K562 (cell line): ENCODE measurements around the gene ZNF556. TPM values are rescaled to one million over a fixed set of nuclear protein-coding genes. Genes with fewer than 3 reads are reported as not detected.

Source experiments
- CBX1 ChIP-seq: sonication (generic); IDR thresholded peaks from 2 replicates; pipeline ENCODE4 v1.6.1; 2016; ENCODE audit warnings: antibody characterized with exemption, low read depth, mild to moderate bottlenecking
- CHD2 ChIP-seq: IDR thresholded peaks from 2 replicates; pipeline ENCODE4 v1.6.1; 2011; ENCODE audit warnings: low read depth, low read length
- GATAD2B ChIP-seq: fragments of 450-650 bp; IDR thresholded peaks from 2 replicates; pipeline ENCODE4 v1.6.1; 2017; ENCODE audit warnings: mild to moderate bottlenecking, borderline replicate concordance
- HDGF ChIP-seq: fragments of 450-650 bp; IDR thresholded peaks from 2 replicates; pipeline ENCODE4 v1.6.1; 2016
- JUN ChIP-seq, 2 experiments: sonication (generic) in 1 of 2; formaldehyde crosslinking in 1 of 2; IDR thresholded peaks; 2 replicates each; pipeline versions ENCODE4 v1.6.1 to v1.8.0; 2012 to 2022; ENCODE audit warnings: borderline replicate concordance in 2 of 2, mild to moderate bottlenecking in 2 of 2, improper control_type of control experiment in 1 of 2, low read depth in 1 of 2, low read length in 1 of 2, missing genetic modification reagents in 1 of 2
- PTRF ChIP-seq: fragments of 450-650 bp; IDR thresholded peaks from 2 replicates; pipeline ENCODE4 v1.6.1; 2016; ENCODE audit warnings: mild to moderate bottlenecking, missing genetic modification characterization, missing compliant biosample characterization
- RNF2 ChIP-seq: sonication (generic); IDR thresholded peaks from 2 replicates; pipeline ENCODE4 v1.6.1; 2016
- SREBF2 ChIP-seq: sonication (generic); formaldehyde crosslinking; IDR thresholded peaks from 2 replicates; pipeline ENCODE4 v1.4.0; 2020; ENCODE audit warnings: mild to moderate bottlenecking, missing genetic modification reagents
- ZBTB40 ChIP-seq, 2 experiments: fragments of 450-650 bp in 1 of 2; sonication (generic) in 1 of 2; formaldehyde crosslinking in 1 of 2; IDR thresholded peaks; 2 replicates each; pipeline versions ENCODE4 v1.7.1 to v1.9.0; 2016 to 2022; ENCODE audit warnings: inconsistent platforms in 1 of 2, mild to moderate bottlenecking in 1 of 2, missing genetic modification reagents in 1 of 2
- polyA plus RNA-seq, 8 experiments: library from polyadenylated mRNA; depleted of rRNA in 4 of 8; stranded (reverse) in 5 of 8; unstranded in 3 of 8; fragments of >200 nt; fragmentation: Nextera tagmentation in 2 of 8; fragmentation: Illumina TruSeq in 1 of 8; extraction: Ambion mirVana in 2 of 8; extraction: Trizol in 1 of 8; gene quantifications; 2 replicates each; pipeline versions ENCODE4 v1.2.1 to v1.2.3, GENCODE V29; 2011 to 2014; ENCODE audit warnings: inconsistent platforms in 1 of 8, missing spikeins in 1 of 8
- total RNA-seq, 7 experiments: library from RNA; depleted of rRNA in 6 of 7; stranded (reverse); fragments of >200 nt in 6 of 7; fragmentation: Illumina TruSeq in 2 of 7; extraction: Trizol in 2 of 7; gene quantifications; 2 replicates each; pipeline versions ENCODE4 v1.2.1 to v1.2.3, GENCODE V29; 2011 to 2021; ENCODE audit warnings: low replicate concordance in 1 of 7
- TF ChIP-seq, protein P1 (sequence below): IDR thresholded peaks from 2 replicates; pipeline ENCODE4 v1.6.1; 2011; ENCODE audit warnings: borderline replicate concordance, low read depth, mild to moderate bottlenecking, moderate library complexity, low read length; ENCODE audit not compliant: insufficient read depth, poor library complexity, severe bottlenecking
- TF ChIP-seq, protein P2 (sequence below), 2 experiments: IDR thresholded peaks in 1 of 2; conservative IDR thresholded peaks in 1 of 2; 2 replicates each; pipeline ENCODE4 v1.6.1; 2016; ENCODE audit warnings: low read depth in 2 of 2, mild to moderate bottlenecking in 1 of 2, missing compliant biosample characterization in 1 of 2, missing genetic modification characterization in 1 of 2, moderate library complexity in 1 of 2

The ZNF556 gene
- total and polyA plus RNA-seq, 9 of the 15 experiments (the other 6 are each of a cell fraction or from before 2014, with no cell fraction given): 0.01 to 0.36 (median 0.10) TPM; not detected in 1

GRCh38 chr19:2922987-2923386 is 55.9 kb downstream of the ZNF556 start (continued):
- TF ChIP-seq HDGF (no peak), ZBTB40 (IDR thresholded peaks at IDR 0.05) (no peak), ZBTB40 (CRISPR knock-in tag; IDR thresholded peaks at IDR 0.05) (no peak), PTRF (tag) (no peak), RNF2 (no peak), CHD2 (no peak), SREBF2 (no peak), JUN (IDR thresholded peaks at IDR 0.05; ENCODE audit: borderline replicate concordance, low read depth, low read length) (no peak), JUN (CRISPR knock-in tag; IDR thresholded peaks at IDR 0.05; ENCODE audit: borderline replicate concordance) (no peak), GATAD2B (no peak), CBX1 (no peak)
- TF ChIP-seq, protein P1, sequence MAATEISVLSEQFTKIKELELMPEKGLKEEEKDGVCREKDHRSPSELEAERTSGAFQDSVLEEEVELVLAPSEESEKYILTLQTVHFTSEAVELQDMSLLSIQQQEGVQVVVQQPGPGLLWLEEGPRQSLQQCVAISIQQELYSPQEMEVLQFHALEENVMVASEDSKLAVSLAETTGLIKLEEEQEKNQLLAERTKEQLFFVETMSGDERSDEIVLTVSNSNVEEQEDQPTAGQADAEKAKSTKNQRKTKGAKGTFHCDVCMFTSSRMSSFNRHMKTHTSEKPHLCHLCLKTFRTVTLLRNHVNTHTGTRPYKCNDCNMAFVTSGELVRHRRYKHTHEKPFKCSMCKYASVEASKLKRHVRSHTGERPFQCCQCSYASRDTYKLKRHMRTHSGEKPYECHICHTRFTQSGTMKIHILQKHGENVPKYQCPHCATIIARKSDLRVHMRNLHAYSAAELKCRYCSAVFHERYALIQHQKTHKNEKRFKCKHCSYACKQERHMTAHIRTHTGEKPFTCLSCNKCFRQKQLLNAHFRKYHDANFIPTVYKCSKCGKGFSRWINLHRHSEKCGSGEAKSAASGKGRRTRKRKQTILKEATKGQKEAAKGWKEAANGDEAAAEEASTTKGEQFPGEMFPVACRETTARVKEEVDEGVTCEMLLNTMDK: peak; percentile 30
- TF ChIP-seq, protein P2, sequence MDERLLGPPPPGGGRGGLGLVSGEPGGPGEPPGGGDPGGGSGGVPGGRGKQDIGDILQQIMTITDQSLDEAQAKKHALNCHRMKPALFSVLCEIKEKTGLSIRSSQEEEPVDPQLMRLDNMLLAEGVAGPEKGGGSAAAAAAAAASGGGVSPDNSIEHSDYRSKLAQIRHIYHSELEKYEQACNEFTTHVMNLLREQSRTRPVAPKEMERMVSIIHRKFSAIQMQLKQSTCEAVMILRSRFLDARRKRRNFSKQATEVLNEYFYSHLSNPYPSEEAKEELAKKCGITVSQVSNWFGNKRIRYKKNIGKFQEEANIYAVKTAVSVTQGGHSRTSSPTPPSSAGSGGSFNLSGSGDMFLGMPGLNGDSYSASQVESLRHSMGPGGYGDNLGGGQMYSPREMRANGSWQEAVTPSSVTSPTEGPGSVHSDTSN (CRISPR knock-in tag; IDR thresholded peaks at IDR 0.05; ENCODE audit: low read depth): no peak
- TF ChIP-seq, protein P2 (tag; conservative IDR thresholded peaks at IDR 0.05; ENCODE audit: low read depth): no peak
